ENCODE results near the gene BMPER.

Gene BMPER

GRCh38 chr7:33932832-33933468 lies 27.6 kb downstream of the BMPER start:
- DNase-seq (ENCODE audit: low read depth) = peak; percentile 96
- H3K4me3 ChIP-seq (ENCODE audit: low read length) = peak overlapping the region; percentile 14
- peak; percentile 99 for TF ChIP-seq CTCF (conservative IDR thresholded peaks at IDR 0.05; ENCODE audit: low read length)

GRCh38 chr7:33933611-33934281 lies 28.4 kb downstream of the BMPER start:
- DNase-seq (ENCODE audit: low read depth) = peak; percentile 95
- no peak overlapping the region for H3K4me3 ChIP-seq (ENCODE audit: low read length)
- no peak for TF ChIP-seq CTCF (conservative IDR thresholded peaks at IDR 0.05; ENCODE audit: low read length)

GRCh38 chr7:33934391-33934790 lies 29.1 kb downstream of the BMPER start:
- TF ChIP-seq CTCF (conservative IDR thresholded peaks at IDR 0.05; ENCODE audit: low read length) = no peak
- no peak overlapping the region for H3K4me3 ChIP-seq (ENCODE audit: low read length)
- DNase-seq (ENCODE audit: low read depth) = peak; percentile 18

- no peak overlapping the region for H3K4me3 ChIP-seq (ENCODE audit: low read length)
- TF ChIP-seq CTCF (conservative IDR thresholded peaks at IDR 0.05; ENCODE audit: low read length) = no peak
- DNase-seq (ENCODE audit: low read depth) = peak; percentile 25
Observed at GRCh38 chr7:33936503-33936902, 31.2 kb downstream of the BMPER start.

GRCh38 chr7:33937871-33938270 lies 32.5 kb downstream of the BMPER start:
- no peak for TF ChIP-seq CTCF (conservative IDR thresholded peaks at IDR 0.05; ENCODE audit: low read length)
- DNase-seq (ENCODE audit: low read depth) = no peak
- H3K4me3 ChIP-seq (ENCODE audit: low read length) = no peak overlapping the region

GRCh38 chr7:33939121-33939520 lies 33.8 kb downstream of the BMPER start:
- no peak overlapping the region for H3K4me3 ChIP-seq (ENCODE audit: low read length)
- TF ChIP-seq CTCF (conservative IDR thresholded peaks at IDR 0.05; ENCODE audit: low read length) = no peak
- DNase-seq (ENCODE audit: low read depth) = no peak

- no peak overlapping the region for H3K4me3 ChIP-seq (ENCODE audit: low read length)
- TF ChIP-seq CTCF (conservative IDR thresholded peaks at IDR 0.05; ENCODE audit: low read length) = no peak
- no peak for DNase-seq (ENCODE audit: low read depth)
Observed at GRCh38 chr7:33940503-33940902, 35.2 kb downstream of the BMPER start.

Data from AG10803 (cell line).